ENCODE data around the gene PRR33. TPM values are rescaled to one million over a fixed set of nuclear protein-coding genes. Genes with fewer than 3 reads are reported as not detected.
A peak's percentile ranks its signal among the peaks of the same experiment; 100 is the strongest.

Gene PRR33
- total and polyA plus RNA-seq, 10 of the 15 experiments (the other 5 are each of a cell fraction or from before 2014, with no cell fraction given), result 0.02 to 1.0 (median 0.38) TPM; not detected in 6

- DNase-seq (ENCODE audit: low read depth, low spot score) (no peak), ATAC-seq (peak; percentile 15), FAIRE-seq (no peak)
- no peak overlapping the region for H3K4me3 ChIP-seq
- no peaks in the 10 kb centered on the region for H3K27me3 ChIP-seq (replicated peaks in 1 of 2; ENCODE audit: control insufficient read depth in 2 of 2, insufficient read depth in 2 of 2, low read length in 1 of 2)
- POLR2A ChIA-PET, result interaction anchor here (0.6 kb wide), 1 partner anchor 11 kb away, joined by 3 read pairs; no protein-coding TSS in a partner anchor
- CTCF ChIA-PET, result interaction anchor here (0.6 to 1.9 kb wide), 28 partner anchors 11 to 519 kb away, joined by 3 to 23 read pairs (median 4); partner anchors contain the start of genes LSP1 and TSSC4
- SMC1A ChIA-PET (ENCODE audit: uncharacterized antibody, unreplicated experiment), result interaction anchor here (0.6 to 2.0 kb wide), 4 partner anchors 16 to 31 kb away, joined by 3 to 7 read pairs (median 4); partner anchors contain the start of gene LSP1
- H3K9ac ChIP-seq (ENCODE audit: control insufficient read depth, insufficient read depth, low read length), result no peak overlapping the region
- in situ Hi-C loops (cut with MboI), result loop anchor here (5.0 kb wide), 1 partner anchor 36 kb away; the partner anchor contains the start of gene TNNT3
- H3K36me3 ChIP-seq (ENCODE audit: control insufficient read depth in 2 of 2, insufficient read depth in 2 of 2, low read length in 1 of 2), result peaks cover 21 to 41% of the 10 kb centered on the region in 2 experiments
- no TSS peak for BruUV-seq (replicated peaks)
- no peak overlapping the region for H3K27ac ChIP-seq (ENCODE audit: control insufficient read depth, insufficient read depth)
- intact Hi-C loops (cut with micrococcal nuclease; ENCODE audit: unreplicated experiment), result loop anchor here (2.0 kb wide), 1 partner anchor 269 kb away; no protein-coding TSS in a partner anchor
- H2AFZ ChIP-seq (ENCODE audit: control insufficient read depth, low read depth, low read length), result no peak overlapping the region
- WGBS (ENCODE audit: insufficient coverage, insufficient replicate concordance, low lambda C conversion rate, missing lambda C conversion rate), result 79% methylated on average over 32 of the region's 43 CpGs
- no peaks in the 10 kb centered on the region; the same call in 1 of the 2 replicates for H3K79me2 ChIP-seq (ENCODE audit: control insufficient read depth, insufficient read depth, low read length)
- no peaks in the 10 kb centered on the region; the same call in 1 of the 2 replicates for H3K4me1 ChIP-seq (ENCODE audit: control insufficient read depth, insufficient read depth, low read length)
- H3K9me3 ChIP-seq (replicated peaks; ENCODE audit: control insufficient read depth, insufficient read depth, low read length), result no peaks in the 10 kb centered on the region
- RAD21 ChIA-PET (ENCODE audit: unreplicated experiment), result interaction anchor here (0.6 to 2.0 kb wide), 15 partner anchors 15 to 558 kb away, joined by 3 to 10 read pairs (median 4); partner anchors contain the start of genes H19, MRPL23 and TNNI2
- peaks cover 5% of the 10 kb centered on the region; the same call in 1 of the 2 replicates for H4K20me1 ChIP-seq (ENCODE audit: control insufficient read depth, insufficient read depth)
- H3K4me2 ChIP-seq (ENCODE audit: control insufficient read depth, insufficient read depth), result no peak overlapping the region
- no peak for TF ChIP-seq SMC3 (IDR thresholded peaks at IDR 0.05; ENCODE audit: borderline replicate concordance, low read length)
- TF ChIP-seq ZNF622 (IDR thresholded peaks at IDR 0.05), result no peak
- no peak for TF ChIP-seq IRF5 (IDR thresholded peaks at IDR 0.05; ENCODE audit: borderline replicate concordance)
- TF ChIP-seq CHD2 (IDR thresholded peaks at IDR 0.05; ENCODE audit: borderline replicate concordance, low read depth, low read length), result no peak
- no peak for TF ChIP-seq BCLAF1 (IDR thresholded peaks at IDR 0.05)
- TF ChIP-seq IRF3 (IDR thresholded peaks at IDR 0.05), result no peak
- no peak for TF ChIP-seq USF2 (IDR thresholded peaks at IDR 0.05; ENCODE audit: borderline replicate concordance, low read depth, low read length)
- TF ChIP-seq ZBTB11 (CRISPR knock-in tag; IDR thresholded peaks at IDR 0.05), result no peak
- no peak for TF ChIP-seq TCF7 (IDR thresholded peaks at IDR 0.05; ENCODE audit: borderline replicate concordance)
- no peak for TF ChIP-seq MAX (IDR thresholded peaks at IDR 0.05; ENCODE audit: low read depth, low read length)
Measured at GRCh38 chr11:1881442-1882264, 10.0 kb downstream of the PRR33 start.
